ENCODE data around the gene BPGM.

Gene BPGM

DNA sequence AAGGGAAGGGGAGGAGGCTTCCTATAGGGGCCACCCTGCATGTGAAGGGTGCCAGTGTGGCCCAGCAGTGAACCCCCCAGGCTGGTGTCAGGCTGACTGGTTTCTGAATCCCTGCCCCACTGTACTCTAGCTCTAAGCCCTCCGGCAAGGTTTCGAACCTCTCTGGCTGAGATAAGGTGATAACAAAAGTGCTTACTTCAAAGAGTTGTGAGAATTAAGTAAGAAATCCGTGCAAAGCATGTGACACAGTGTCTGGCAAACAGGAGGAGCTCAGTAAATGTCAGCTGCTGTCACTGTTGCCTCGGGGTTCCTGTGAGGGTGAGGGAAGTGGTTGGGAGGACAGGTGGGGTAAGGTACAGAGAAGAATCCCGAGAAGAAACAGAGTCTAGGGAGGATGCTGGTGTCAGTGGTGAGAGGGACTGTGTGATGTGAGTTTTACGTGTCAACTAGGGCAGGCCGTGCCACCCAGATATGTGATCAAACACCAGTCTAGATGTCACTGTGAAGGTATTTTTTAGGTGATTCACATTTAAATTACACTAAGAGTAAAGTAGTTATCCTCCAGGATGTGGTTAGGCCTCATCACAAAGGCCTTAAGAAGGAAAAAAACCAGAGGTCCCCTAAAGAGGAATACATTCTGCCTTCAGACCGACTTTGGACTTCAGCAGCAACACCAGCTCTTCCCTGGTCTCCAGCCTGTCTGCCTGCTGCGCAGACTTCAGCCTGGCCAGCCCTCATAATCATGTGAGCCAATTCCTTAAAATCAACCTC, 64.4 kb downstream of the BPGM start:
- in situ Hi-C loops (cut with HindIII; ENCODE audit: low sequenced_read_pairs): no loop called here

DNA sequence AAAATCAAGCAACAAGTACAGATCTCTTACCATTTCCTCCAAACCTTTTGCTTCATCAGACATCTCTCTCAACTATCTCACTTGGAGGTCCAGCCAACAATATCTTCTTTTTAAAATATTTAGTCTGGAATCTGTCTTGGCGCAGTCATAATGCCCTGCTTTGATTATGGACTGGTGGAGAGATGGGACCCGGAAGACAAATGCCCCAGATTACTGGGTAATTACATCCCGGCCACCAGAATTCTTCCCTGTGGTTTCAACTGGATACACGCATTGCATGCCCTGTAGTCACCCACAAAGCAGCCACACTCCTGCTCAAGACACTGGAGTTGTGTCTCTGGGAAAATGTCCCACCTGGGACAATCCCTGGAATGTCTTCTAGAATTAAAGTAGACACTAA, 65.5 kb downstream of the BPGM start:
- in situ Hi-C loops (cut with HindIII; ENCODE audit: low sequenced_read_pairs): no loop called here

GRCh38 chr7:134714470-134715205, 68.0 kb downstream of the BPGM start:
- in situ Hi-C loops (cut with HindIII; ENCODE audit: low sequenced_read_pairs): no loop called here

DNA sequence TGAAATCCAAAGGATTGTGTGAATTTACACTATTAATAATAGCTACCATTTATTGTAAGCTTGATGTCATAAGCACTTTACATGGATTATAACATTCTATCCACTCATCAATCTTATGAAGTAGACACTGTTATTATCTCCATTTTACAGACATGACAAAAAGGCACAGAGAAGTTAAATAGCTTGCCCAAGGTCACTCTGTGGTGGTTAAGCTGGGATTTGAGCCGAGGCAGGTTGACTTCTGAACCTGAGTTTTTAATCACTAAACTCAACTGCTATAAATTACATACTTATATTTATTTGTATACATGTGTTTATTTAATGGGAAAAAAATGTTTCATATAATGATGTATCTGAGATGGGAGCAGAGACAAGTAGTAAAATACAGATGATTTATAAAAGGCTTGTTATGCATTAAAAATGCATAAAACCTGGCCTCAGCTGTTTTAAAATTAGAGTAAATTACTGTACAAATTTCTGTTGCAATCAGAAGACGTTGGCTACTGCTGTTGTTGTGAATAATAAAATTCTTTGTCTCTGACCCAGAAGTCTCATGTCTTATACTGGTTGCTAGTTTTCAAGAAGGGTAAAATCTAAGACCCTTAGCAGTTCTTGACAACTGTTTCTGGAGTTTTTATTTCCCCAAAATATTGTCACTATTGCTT, 71.7 kb downstream of the BPGM start:
- in situ Hi-C loops (cut with HindIII; ENCODE audit: low sequenced_read_pairs): no loop called here

DNA sequence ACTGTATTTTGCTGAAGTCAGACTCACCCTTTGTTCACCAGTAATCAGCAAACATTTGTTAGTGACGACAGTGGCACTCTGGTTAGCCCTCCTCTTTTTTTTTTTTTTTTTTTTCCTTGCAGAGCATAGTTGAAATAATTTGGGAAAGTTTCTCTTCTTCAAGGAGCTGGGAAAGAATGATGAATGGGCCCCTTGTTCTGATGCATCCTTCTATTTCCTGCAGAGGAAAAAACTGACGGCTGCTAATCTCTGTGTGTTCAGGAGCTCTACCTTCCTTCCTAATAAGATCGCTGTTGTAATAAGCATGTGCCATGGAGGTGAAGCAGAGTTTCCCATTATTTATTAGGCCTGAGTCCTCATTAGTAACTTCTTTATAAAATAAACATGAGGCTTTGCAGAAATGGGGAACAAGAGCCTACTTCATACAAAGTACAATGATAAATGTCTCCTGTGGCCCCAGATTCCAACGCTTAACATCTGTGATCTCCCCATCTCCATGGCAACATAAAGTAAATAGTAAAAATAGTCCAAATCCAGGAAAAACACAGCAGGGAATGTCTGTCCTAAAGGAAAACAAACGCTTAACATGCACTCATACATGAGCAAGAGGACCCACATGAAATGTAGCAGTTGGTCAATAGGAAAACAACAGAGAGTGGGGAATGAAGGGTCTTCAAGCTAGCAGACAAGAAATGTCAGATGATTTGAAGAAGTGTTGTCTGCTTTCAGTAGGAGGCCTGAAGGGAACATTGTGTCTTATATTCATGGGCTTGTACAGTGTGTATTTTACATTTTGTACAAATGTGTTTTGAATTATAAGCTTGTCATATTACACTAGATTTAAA, 73.7 kb downstream of the BPGM start:
- in situ Hi-C loops (cut with HindIII; ENCODE audit: low sequenced_read_pairs): no loop called here

DNA sequence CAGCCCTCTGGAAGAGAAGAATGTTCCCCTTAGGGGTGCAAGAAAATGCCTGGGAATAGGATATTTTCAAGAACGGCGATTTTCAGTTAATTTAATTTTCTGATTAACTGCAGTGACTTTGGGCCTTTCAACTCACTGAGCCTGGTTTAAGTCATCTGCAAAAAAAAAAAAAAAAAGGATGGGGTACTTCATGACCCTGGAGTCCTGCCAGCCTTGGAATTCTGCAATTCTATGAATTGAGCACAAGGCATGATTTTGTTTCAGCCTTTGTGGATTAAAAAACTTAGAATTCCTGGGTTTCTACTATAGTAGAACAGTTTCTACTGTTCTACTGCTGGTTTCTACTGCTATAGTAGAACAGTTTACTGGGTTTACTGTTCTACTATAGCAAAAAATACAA, 74.5 kb downstream of the BPGM start:
- in situ Hi-C loops (cut with HindIII; ENCODE audit: low sequenced_read_pairs): no loop called here

DNA sequence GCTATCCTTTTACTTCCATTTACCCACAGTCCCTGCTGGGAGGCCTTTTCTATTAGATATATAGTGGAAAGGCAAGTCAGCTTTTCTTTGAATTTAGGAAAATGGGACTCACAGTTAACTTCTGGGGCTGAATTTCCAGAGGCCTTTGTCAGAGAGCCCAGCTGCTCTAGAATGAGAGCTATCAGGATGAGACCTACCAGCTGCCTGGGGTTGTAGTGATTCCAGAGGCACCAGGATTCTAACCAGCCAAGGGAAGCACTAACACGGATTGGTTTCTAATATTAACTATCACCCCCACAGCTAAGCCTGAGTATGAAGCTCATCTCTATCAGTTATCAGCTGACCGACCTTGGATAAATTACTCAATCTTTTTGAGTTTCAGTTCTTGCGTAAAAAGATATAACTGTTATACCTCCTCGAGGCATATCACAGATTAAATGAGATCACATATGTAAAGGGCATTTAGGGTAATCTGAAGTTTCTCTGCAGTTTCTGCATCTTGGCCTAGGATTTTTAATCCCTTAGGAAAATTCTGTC, 76.2 kb downstream of the BPGM start:
- in situ Hi-C loops (cut with HindIII; ENCODE audit: low sequenced_read_pairs): no loop called here

DNA sequence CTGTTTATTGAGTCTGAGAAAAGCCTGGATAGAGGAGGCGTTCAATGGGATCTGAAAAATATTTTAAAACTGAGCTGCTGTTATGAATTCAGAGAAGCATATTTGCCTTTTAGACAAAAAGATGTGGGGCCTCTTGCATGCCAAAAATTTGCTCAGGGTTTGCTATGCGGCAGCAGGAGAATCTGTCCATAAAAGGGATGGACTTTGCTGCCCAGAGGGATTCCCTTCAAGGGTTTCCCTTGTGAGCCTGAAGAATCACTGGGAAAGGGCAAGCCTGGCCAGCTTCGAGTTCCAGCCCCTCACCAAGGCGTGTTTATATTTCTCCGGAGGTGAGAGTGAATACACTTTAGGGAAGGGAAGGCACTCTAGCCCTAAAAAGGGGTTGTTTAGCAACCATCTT, 77.2 kb downstream of the BPGM start:
- in situ Hi-C loops (cut with HindIII; ENCODE audit: low sequenced_read_pairs): no loop called here

DNA sequence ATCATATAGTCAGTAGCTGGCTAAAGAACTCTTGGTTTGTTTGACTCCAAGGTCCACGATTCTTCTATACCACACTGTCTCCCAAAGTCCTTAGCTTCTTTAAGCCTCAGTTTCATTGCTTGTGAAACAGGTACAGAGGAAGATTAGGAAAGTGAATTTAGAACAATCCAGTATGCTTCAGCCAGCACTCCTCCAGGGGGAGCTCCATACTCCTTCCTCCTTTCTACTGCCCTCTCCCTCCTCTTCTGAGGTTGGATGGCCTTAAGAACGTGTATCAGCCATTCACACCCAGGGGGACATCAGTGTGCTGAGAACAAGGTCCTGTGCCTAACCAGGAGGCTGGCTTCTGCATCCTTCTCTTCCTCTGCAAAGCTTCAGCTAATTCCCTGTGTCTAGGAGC, 78.0 kb downstream of the BPGM start:
- in situ Hi-C loops (cut with HindIII; ENCODE audit: low sequenced_read_pairs): no loop called here

DNA sequence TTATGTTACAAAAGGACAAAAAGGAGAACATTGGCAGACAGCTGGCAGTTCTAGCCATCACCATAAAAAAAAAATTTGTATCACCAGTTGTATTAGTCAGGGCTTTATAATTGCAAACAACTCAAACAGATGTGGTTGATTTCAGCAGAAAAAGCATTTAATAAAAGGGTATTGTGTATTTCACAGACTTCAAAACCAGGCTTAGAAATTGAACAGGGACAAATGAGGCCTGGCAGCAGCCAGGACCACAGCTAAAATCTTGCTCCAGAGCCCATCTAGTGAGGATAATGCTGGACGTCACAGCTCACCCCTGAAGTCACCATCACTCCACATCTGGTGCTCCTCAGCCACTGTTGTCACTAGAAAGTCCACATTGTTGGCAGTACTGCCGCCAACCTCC, 79.9 kb downstream of the BPGM start:
- in situ Hi-C loops (cut with HindIII; ENCODE audit: low sequenced_read_pairs): no loop called here

- in situ Hi-C loops (cut with HindIII; ENCODE audit: low sequenced_read_pairs): no loop called here
Measured at GRCh38 chr7:134727711-134728110, 81.1 kb downstream of the BPGM start.
